Mesenchymal stem cell (in vitro differentiated cells and primary cell): ENCODE results near the gene LDLR.

ENCODE experiments used
- DNase-seq: peaks from one replicate; pipeline ENCODE4 v3.0.0-alpha.2; 2013
- H2AFZ ChIP-seq: one replicate; pipeline ENCODE4 v1.6.1; 2013; ENCODE audit warnings: low read depth, mild to moderate bottlenecking, control low read depth, inconsistent platforms, low read length, moderate library complexity
- H2AK5ac ChIP-seq: 2 replicates; pipeline ENCODE4 v1.6.1; 2013; ENCODE audit warnings: low read length, moderate library complexity, mild to moderate bottlenecking, inconsistent platforms; ENCODE audit not compliant: severe bottlenecking
- H2BK120ac ChIP-seq: one replicate; pipeline ENCODE4 v1.6.1; 2013; ENCODE audit warnings: low read depth, mild to moderate bottlenecking, inconsistent platforms, low read length, moderate library complexity
- H2BK12ac ChIP-seq, 2 experiments: one replicate each; pipeline ENCODE4 v1.6.1; 2013; ENCODE audit warnings: inconsistent platforms in 2 of 2, low read length in 2 of 2, mild to moderate bottlenecking in 2 of 2, moderate library complexity in 2 of 2, control low read depth in 1 of 2
- H2BK15ac ChIP-seq: one replicate; pipeline ENCODE4 v1.6.1; 2013; ENCODE audit warnings: mild to moderate bottlenecking, low read depth, inconsistent platforms; ENCODE audit not compliant: poor library complexity, severe bottlenecking
- H2BK5ac ChIP-seq: 2 replicates; pipeline ENCODE4 v1.6.1; 2013; ENCODE audit warnings: low read depth, mild to moderate bottlenecking, low read length, control low read depth, inconsistent platforms; ENCODE audit not compliant: poor library complexity, severe bottlenecking
- H3K14ac ChIP-seq, 2 experiments: one replicate each; pipeline ENCODE4 v1.6.1; 2013; ENCODE audit warnings: inconsistent platforms in 2 of 2, low read length in 2 of 2, control low read depth in 1 of 2, mild to moderate bottlenecking in 1 of 2, moderate library complexity in 1 of 2
- H3K18ac ChIP-seq, 2 experiments: one replicate each; pipeline ENCODE4 v1.6.1; 2013; ENCODE audit warnings: inconsistent platforms in 2 of 2, low read length in 2 of 2, control low read depth in 1 of 2, low read depth in 1 of 2, mild to moderate bottlenecking in 1 of 2
- H3K23ac ChIP-seq, 2 experiments: one replicate each; pipeline ENCODE4 v1.6.1; 2013; ENCODE audit warnings: inconsistent platforms in 2 of 2, low read length in 2 of 2, mild to moderate bottlenecking in 2 of 2, moderate library complexity in 2 of 2, control low read depth in 1 of 2
- H3K27ac ChIP-seq: 2 replicates; pipeline ENCODE4 v1.5.1; 2013; ENCODE audit warnings: mild to moderate bottlenecking, moderate library complexity, low read length, control low read depth, inconsistent platforms; ENCODE audit not compliant: poor library complexity, severe bottlenecking
- H3K27me3 ChIP-seq, 2 experiments: 2 replicates each; pipeline versions ENCODE4 v1.6.1 to v1.7.0; 2013; ENCODE audit warnings: low read length in 2 of 2, mild to moderate bottlenecking in 2 of 2, moderate library complexity in 2 of 2, control low read depth in 1 of 2, inconsistent platforms in 1 of 2; ENCODE audit not compliant: control insufficient read depth in 1 of 2, insufficient read depth in 1 of 2
- H3K36me3 ChIP-seq, 2 experiments: 2 replicates each; pipeline versions ENCODE4 v1.6.1 to v1.7.0; 2013; ENCODE audit warnings: low read length in 2 of 2, control low read depth in 1 of 2, inconsistent platforms in 1 of 2, low read depth in 1 of 2, mild to moderate bottlenecking in 1 of 2; ENCODE audit not compliant: insufficient read depth in 2 of 2, control insufficient read depth in 1 of 2
- H3K4ac ChIP-seq, 2 experiments: one replicate each; pipeline ENCODE4 v1.6.1; 2013; ENCODE audit warnings: inconsistent platforms in 2 of 2, low read length in 2 of 2, mild to moderate bottlenecking in 2 of 2, moderate library complexity in 2 of 2, control low read depth in 1 of 2, low read depth in 1 of 2
- H3K4me1 ChIP-seq: 2 replicates; pipeline ENCODE4 v1.6.1; 2013; ENCODE audit warnings: low read depth, low read length, control low read depth; ENCODE audit not compliant: control insufficient read depth, insufficient read depth
- H3K4me2 ChIP-seq: 2 replicates; pipeline ENCODE4 v1.6.1; 2013; ENCODE audit warnings: low read length, mild to moderate bottlenecking, inconsistent platforms; ENCODE audit not compliant: poor library complexity, severe bottlenecking
- H3K4me3 ChIP-seq, 2 experiments: 2 replicates each; pipeline versions ENCODE4 v1.5.1 to v1.7.0; 2013; ENCODE audit warnings: low read length in 2 of 2, mild to moderate bottlenecking in 2 of 2, control low read depth in 1 of 2, low read depth in 1 of 2; ENCODE audit not compliant: insufficient read depth in 1 of 2
- H3K79me1 ChIP-seq: replicated peaks from 2 replicates; pipeline ENCODE4 v1.6.1; 2013; ENCODE audit warnings: mild to moderate bottlenecking, control low read depth, low read length, inconsistent platforms; ENCODE audit not compliant: poor library complexity, severe bottlenecking
- H3K9ac ChIP-seq: 2 replicates; pipeline ENCODE4 v1.7.0; 2013; ENCODE audit warnings: mild to moderate bottlenecking, low read length, moderate library complexity
- H3K9me3 ChIP-seq: 2 replicates; pipeline ENCODE4 v1.7.0; 2013; ENCODE audit warnings: mild to moderate bottlenecking, low read length; ENCODE audit not compliant: control insufficient read depth
- H4K8ac ChIP-seq: one replicate; pipeline ENCODE4 v1.6.1; 2013; ENCODE audit warnings: inconsistent platforms, mild to moderate bottlenecking, low read length, moderate library complexity
- H4K91ac ChIP-seq: one replicate; pipeline ENCODE4 v1.6.1; 2013; ENCODE audit warnings: mild to moderate bottlenecking, low read length, inconsistent platforms
- WGBS: methylation state at CpG from one replicate; pipeline ENCODE4 v1.1.7; 2013; ENCODE audit warnings: mixed read lengths; 5-methylcytosine and 5-hydroxymethylcytosine counted together

Gene LDLR

DNA sequence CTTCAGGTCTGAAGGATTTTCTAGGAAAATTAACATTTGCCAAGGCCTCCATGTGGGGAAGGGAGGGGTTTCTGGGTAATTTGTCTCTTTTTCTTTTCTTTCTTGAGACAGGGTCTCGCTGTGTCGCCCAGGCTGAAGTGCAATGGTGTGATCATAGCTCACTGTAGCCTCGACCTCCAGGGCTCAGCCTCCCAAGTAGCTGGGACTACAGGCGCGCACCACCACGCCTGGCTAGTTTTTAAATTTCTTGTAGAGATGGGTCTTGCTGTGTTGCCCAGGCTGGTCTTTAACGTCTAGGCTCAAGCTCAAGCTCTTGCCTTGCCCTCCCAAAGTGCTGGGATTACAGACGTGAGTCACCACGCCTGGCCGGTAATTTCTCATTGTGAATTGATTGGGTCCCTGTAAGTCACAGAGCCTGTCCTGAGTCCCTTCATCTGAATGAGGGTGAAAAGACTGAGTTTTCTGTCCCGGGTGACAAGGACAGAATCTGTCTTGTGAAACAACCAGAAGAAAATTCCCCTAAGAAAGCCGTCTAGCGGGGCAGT, 76.3 kb downstream of the LDLR start:
- Histone ChIP-seq H3K4me2 (no peak overlapping the region), H3K79me1 (peaks cover 18% of the 10 kb centered on the region), H4K8ac (no peak overlapping the region), H3K23ac (no peak overlapping the region), H3K14ac (no peak overlapping the region), H3K4me3 (peak overlapping the region in 1 of 2 experiments; percentile 67), H3K9ac (peak overlapping the region; percentile 94), H3K36me3 (peaks cover 57 to 62% of the 10 kb centered on the region in 2 experiments), H3K4me1 (peaks cover 14% of the 10 kb centered on the region), H2AFZ (no peak overlapping the region), H3K27me3 (no peaks in the 10 kb centered on the region), H3K4ac (no peak overlapping the region), H2BK15ac (no peak overlapping the region), H2BK120ac (no peak overlapping the region), H2BK5ac (no peak overlapping the region), H2BK12ac (no peak overlapping the region), H3K27ac (no peak overlapping the region), H4K91ac (no peak overlapping the region), H2AK5ac (no peak overlapping the region), H3K9me3 (no peaks in the 10 kb centered on the region), H3K18ac (no peak overlapping the region)
- WGBS = 97% methylated on average over 11 of the region's 13 CpGs
- DNase-seq = no peak

DNA sequence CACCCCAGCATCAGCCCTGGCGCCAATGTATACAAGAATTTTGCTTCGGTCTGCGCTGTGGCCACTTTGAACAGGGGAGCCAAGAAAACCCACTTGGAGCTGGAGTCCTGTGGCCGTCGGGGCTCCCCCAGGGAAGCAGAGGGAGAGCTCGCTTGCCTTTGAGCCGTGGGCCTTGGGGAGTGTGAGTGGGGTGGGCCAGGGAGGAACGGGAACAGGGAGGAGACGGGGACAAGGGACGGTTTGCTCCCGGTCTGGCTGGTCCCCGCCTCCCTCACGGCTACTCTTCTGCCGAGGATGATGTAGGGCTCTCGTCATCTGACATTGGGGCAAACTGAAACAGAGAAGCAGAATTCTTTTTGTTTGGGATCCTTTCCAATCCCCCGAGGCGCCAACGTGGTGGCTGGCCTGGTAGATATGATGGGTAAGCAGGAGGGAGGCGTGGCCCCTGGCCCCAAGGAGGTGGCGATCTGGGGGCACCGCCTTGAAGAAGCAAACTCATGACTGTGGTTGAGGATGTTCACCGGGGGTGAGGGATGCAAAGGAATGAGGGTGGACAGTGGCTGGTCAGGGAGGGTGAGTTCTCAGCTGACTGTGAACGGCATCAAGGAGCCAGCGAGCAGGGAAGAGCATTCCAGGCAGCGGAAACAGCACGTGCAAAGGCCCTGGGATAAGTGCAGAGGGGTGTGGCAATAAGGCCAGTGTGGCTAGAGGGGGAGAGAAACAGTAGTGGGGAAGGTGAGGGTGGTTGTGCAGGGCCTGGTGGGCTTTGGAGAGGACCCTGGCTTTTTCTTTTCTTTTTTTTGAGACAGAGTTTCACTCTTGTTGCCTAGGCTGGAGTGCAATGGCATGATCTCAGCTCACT, 77.2 kb downstream of the LDLR start:
- no peak overlapping the region for H3K27ac ChIP-seq
- H3K4me3 ChIP-seq = peak overlapping the region in 1 of 2 experiments; percentile 67
- no peaks in the 10 kb centered on the region for H3K9me3 ChIP-seq
- no peak overlapping the region for H2BK15ac ChIP-seq
- H3K4me2 ChIP-seq = no peak overlapping the region
- peak overlapping the region in 1 of 2 experiments; percentile 26 for H2BK12ac ChIP-seq
- H2BK5ac ChIP-seq = no peak overlapping the region
- no peaks in the 10 kb centered on the region for H3K27me3 ChIP-seq
- no peak overlapping the region for H4K8ac ChIP-seq
- H3K4ac ChIP-seq = no peak overlapping the region
- no peak overlapping the region for H2BK120ac ChIP-seq
- no peak overlapping the region for H2AFZ ChIP-seq
- H3K4me1 ChIP-seq = peaks cover 14% of the 10 kb centered on the region
- 90% methylated on average over 26 of the region's 26 CpGs for WGBS
- H3K9ac ChIP-seq = peak overlapping the region; percentile 94
- peak overlapping the region; percentile 5 for H2AK5ac ChIP-seq
- H3K18ac ChIP-seq = peak overlapping the region in 1 of 2 experiments; percentile 61
- H3K23ac ChIP-seq = no peak overlapping the region
- H3K79me1 ChIP-seq = peaks cover 19% of the 10 kb centered on the region
- H3K36me3 ChIP-seq = peaks cover 67 to 69% of the 10 kb centered on the region in 2 experiments
- H4K91ac ChIP-seq = no peak overlapping the region
- DNase-seq = no peak
- no peak overlapping the region for H3K14ac ChIP-seq

DNA sequence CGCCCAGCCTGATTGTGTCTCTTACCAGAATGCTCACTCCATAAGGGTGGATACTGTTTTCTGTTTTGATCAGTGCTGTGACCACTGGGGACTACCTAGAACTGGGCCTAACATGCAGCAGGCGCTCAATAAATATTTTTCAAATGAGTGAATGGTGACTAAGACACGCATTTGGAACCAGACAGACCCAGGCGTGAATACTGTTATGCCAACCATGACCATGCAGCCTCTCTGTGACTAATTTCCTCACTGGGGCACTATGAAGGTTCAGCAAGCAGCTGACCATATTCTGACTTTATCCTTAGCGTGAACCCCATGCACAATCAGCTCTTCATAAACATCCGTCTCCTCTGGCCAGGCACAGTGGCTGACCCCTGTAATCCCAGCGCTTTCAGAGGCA, 79.3 kb downstream of the LDLR start:
- Histone ChIP-seq H3K18ac (peak overlapping the region; percentile 66 to 72), H3K9me3 (no peaks in the 10 kb centered on the region), H3K9ac (peak overlapping the region; percentile 78), H4K8ac (no peak overlapping the region), H3K36me3 (peaks cover 78 to 81% of the 10 kb centered on the region in 2 experiments), H3K4me3 (no peak overlapping the region), H4K91ac (peak overlapping the region; percentile 74), H3K4me1 (peaks cover 14% of the 10 kb centered on the region), H2BK120ac (no peak overlapping the region), H2AK5ac (peak overlapping the region; percentile 93), H2BK5ac (no peak overlapping the region), H3K14ac (no peak overlapping the region), H3K79me1 (peaks cover 19% of the 10 kb centered on the region), H2BK12ac (peak overlapping the region; percentile 46 to 64), H3K4ac (peak overlapping the region in 1 of 2 experiments; percentile 71), H2BK15ac (no peak overlapping the region), H3K4me2 (no peak overlapping the region), H3K27ac (peak overlapping the region; percentile 91), H3K23ac (no peak overlapping the region), H3K27me3 (no peaks in the 10 kb centered on the region), H2AFZ (no peak overlapping the region)
- 9% methylated on average over 7 of the region's 7 CpGs for WGBS
- DNase-seq = peak; percentile 96
